H1 (cell line): ENCODE data around the gene QSOX2. TPM values are rescaled to one million over a fixed set of nuclear protein-coding genes. Genes with fewer than 3 reads are reported as not detected.

Experiments
- CHD7 ChIP-seq: fragments of 300-600 bp; sonication (generic); IDR thresholded peaks from 2 replicates; pipeline ENCODE4 v1.7.1; 2012; ENCODE audit warnings: low read length, moderate library complexity, mild to moderate bottlenecking, inconsistent platforms; ENCODE audit not compliant: insufficient replicate concordance
- GABPA ChIP-seq: IDR thresholded peaks from 2 replicates; pipeline ENCODE4 v1.6.1; 2011; ENCODE audit warnings: mild to moderate bottlenecking, low read length, moderate library complexity, borderline replicate concordance; ENCODE audit not compliant: insufficient read depth
- GTF2F1 ChIP-seq: IDR thresholded peaks from 2 replicates; pipeline ENCODE4 v1.6.1; 2012; ENCODE audit warnings: low read depth, low read length, improper control_type of control experiment, borderline replicate concordance
- SIN3A ChIP-seq, 2 experiments: IDR thresholded peaks in 1 of 2; conservative IDR thresholded peaks in 1 of 2; 2 replicates each; pipeline ENCODE4 v1.6.1; 2011 to 2012; ENCODE audit warnings: low read length in 2 of 2, improper control_type of control experiment in 1 of 2, low read depth in 1 of 2, mild to moderate bottlenecking in 1 of 2
- polyA plus RNA-seq, 7 experiments: library from polyadenylated mRNA; depleted of rRNA in 3 of 7; stranded (reverse) in 5 of 7; unstranded in 2 of 7; fragments of >200 nt in 5 of 7; fragments of 200-250 nt in 2 of 7; gene quantifications; 1 replicate in 5 of 7; 2 replicates in 1 of 7; 4 replicates in 1 of 7; pipeline versions ENCODE4 v1.2.1 to v1.2.3, GENCODE V29; 2011 to 2013; ENCODE audit warnings: missing spikeins in 2 of 7, mixed read lengths in 2 of 7
- total RNA-seq: library from RNA; stranded (reverse); fragmentation: NEBNext Ultra II Directional; extraction: Animal tissue kit (Norgen Biotek cat#: 25700); gene quantifications from 2 replicates; pipeline ENCODE4 v1.2.1, GENCODE V29; 2021

The QSOX2 gene
- total and polyA plus RNA-seq, 2 of the 8 experiments (the other 6 are each of a cell fraction or from before 2014, with no cell fraction given) = 18.0 to 28.6 TPM

GRCh38 chr9:136235709-136236455 is 9.7 kb downstream of the QSOX2 start (continued):
- TF ChIP-seq CHD7 (no peak), SIN3A (conservative IDR thresholded peaks at IDR 0.05 in 1 of 2, IDR thresholded peaks at IDR 0.05 in 1 of 2; ENCODE audit: low read depth in 1 of 2, low read length in 2 of 2) (no peak), GABPA (no peak), GTF2F1 (no peak)
